Cardiac muscle cell (in vitro differentiated cells and primary cell): ENCODE results near the gene DDX39B. TPM values are rescaled to one million over a fixed set of nuclear protein-coding genes. Genes with fewer than 3 reads are reported as not detected.

Source experiments
- DNase-seq, 2 donors: peaks; one replicate each; pipeline versions ENCODE4 v3.0.0 to v3.0.0-alpha.2; 2010 to 2017; ENCODE audit warnings: low read depth in 1 of 2, low spot score in 1 of 2
- H3K27ac ChIP-seq: fragments of 200-600 bp; sonication (generic); 2 replicates; pipeline ENCODE4 v1.5.1; 2016
- H3K27me3 ChIP-seq: fragments of 200-600 bp; sonication (generic); 2 replicates; pipeline ENCODE4 v1.6.0; 2016; ENCODE audit warnings: control low read depth
- H3K36me3 ChIP-seq: fragments of 200-600 bp; sonication (generic); 2 replicates; pipeline ENCODE4 v1.5.1; 2016; ENCODE audit warnings: control low read depth
- H3K4me1 ChIP-seq: fragments of 200-600 bp; sonication (generic); 2 replicates; pipeline ENCODE4 v1.8.1; 2017; ENCODE audit warnings: low read depth, mild to moderate bottlenecking, mixed run types
- H3K4me3 ChIP-seq: fragments of 200-600 bp; sonication (generic); 2 replicates; pipeline ENCODE4 v1.5.1; 2016; ENCODE audit warnings: mild to moderate bottlenecking
- H3K9me3 ChIP-seq: fragments of 200-600 bp; sonication (generic); 2 replicates; pipeline ENCODE4 v1.5.1; 2017; ENCODE audit warnings: low read depth, mild to moderate bottlenecking, control low read depth
- polyA plus RNA-seq: library from polyadenylated mRNA; unstranded; fragments of >200 nt; fragmentation: Nextera tagmentation; extraction: Ambion mirVana; gene quantifications from 2 replicates; pipeline ENCODE4 v1.2.1, GENCODE V29; 2016
- total RNA-seq: library from RNA; depleted of rRNA; stranded (reverse); fragments of >200 nt; gene quantifications from 2 replicates; pipeline ENCODE4 v1.2.3, GENCODE V29; 2016
- TF ChIP-seq, protein P1 (sequence below): IDR thresholded peaks from 2 replicates; pipeline ENCODE4 v1.5.1; 2012; ENCODE audit warnings: low read depth, mild to moderate bottlenecking, low read length

DDX39B gene
- total and polyA plus RNA-seq, 2 experiments from 2014 or later, result 321 to 371 TPM

DNA sequence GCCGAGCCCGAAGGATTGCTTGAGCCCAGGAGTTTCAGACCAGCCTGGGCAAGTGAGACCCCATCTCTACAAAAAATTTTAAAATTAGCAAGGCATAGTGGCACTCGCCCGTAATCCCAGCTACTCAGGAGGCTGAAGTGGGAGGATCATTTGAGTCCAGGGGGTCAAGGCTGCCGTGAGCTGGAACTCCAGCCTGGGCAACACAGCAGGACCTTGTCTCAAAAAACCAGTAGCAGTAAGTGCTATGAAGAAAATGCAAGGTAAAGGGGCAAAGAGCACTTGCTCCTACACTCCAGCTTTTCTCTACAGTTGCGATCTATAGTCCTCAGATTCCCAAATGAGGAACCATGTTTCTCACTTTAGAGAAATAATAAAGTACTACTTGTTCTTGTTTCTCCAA lies 1.8 kb upstream of the DDX39B start:
- no peak overlapping the region for H3K4me3 ChIP-seq
- TF ChIP-seq, protein P1, sequence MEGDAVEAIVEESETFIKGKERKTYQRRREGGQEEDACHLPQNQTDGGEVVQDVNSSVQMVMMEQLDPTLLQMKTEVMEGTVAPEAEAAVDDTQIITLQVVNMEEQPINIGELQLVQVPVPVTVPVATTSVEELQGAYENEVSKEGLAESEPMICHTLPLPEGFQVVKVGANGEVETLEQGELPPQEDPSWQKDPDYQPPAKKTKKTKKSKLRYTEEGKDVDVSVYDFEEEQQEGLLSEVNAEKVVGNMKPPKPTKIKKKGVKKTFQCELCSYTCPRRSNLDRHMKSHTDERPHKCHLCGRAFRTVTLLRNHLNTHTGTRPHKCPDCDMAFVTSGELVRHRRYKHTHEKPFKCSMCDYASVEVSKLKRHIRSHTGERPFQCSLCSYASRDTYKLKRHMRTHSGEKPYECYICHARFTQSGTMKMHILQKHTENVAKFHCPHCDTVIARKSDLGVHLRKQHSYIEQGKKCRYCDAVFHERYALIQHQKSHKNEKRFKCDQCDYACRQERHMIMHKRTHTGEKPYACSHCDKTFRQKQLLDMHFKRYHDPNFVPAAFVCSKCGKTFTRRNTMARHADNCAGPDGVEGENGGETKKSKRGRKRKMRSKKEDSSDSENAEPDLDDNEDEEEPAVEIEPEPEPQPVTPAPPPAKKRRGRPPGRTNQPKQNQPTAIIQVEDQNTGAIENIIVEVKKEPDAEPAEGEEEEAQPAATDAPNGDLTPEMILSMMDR, result no peak

DNA sequence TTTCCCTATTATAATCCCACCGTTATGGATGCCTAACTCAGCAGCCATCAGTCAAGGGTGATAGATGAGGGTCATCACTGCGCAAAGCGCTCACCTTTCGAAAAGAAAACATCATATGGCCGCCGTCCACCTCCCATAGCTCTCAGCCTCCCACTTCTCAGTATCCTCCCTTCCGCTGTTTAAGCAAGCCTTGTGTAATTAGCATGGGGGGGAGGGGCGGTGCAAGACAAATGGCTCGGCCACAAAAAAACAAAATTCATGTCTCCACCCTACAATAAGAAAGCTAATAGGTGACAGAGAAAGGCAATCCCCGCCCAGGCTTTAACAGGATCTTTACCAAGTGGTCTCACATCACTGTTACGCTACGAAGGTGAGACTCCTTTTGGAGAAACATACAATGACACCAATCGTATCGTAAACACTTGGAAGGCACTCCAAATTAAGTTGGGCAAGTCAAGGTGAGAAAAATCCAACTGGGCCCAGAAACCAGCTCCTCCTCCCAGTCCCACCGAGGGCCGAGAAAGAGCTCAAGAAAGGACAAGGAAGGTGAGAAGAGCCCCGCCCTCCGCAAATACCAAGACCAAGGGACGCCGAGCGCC lies 645 bp downstream of the DDX39B start:
- peaks cover 19% of the 10 kb centered on the region for H3K4me1 ChIP-seq
- H3K4me3 ChIP-seq, result peak overlapping the region; percentile 88
- H3K27ac ChIP-seq, result peak overlapping the region; percentile 98
- DNase-seq, result peak; percentile 42 to 76
- TF ChIP-seq, protein P1, result no peak
- peaks cover 38% of the 10 kb centered on the region for H3K36me3 ChIP-seq
- H3K9me3 ChIP-seq, result no peaks in the 10 kb centered on the region
- H3K27me3 ChIP-seq, result no peaks in the 10 kb centered on the region

More for the DNA sequence above, 1.8 kb upstream of the DDX39B start:
- Histone ChIP-seq H3K9me3 (no peaks in the 10 kb centered on the region), H3K36me3 (peaks cover 17% of the 10 kb centered on the region), H3K27me3 (no peaks in the 10 kb centered on the region), H3K4me1 (peaks cover 25% of the 10 kb centered on the region), H3K27ac (no peak overlapping the region)
- no peak for DNase-seq

DNA sequence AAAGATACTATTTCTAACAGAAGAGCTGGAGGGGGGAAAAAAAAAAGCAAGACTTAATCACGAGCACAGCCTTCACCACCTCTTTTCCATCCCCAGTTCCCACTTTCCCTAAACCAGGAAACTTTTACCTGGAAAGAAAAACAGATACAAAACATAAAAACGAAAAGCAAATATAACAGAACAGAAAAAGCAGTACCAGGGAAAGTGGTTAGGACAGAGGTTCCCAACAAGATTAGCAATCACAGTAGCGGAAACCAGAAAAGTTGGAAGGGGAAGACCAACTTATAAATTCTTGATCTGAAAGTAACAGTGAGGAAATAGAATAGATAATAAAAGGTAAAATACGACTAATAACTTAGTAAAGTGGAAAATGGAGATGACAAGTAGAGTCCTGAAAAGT lies 1.2 kb downstream of the DDX39B start:
- no peaks in the 10 kb centered on the region for H3K27me3 ChIP-seq
- no peak for DNase-seq
- H3K36me3 ChIP-seq, result peaks cover 43% of the 10 kb centered on the region
- peak overlapping the region; percentile 98 for H3K27ac ChIP-seq
- peak overlapping the region; percentile 88 for H3K4me3 ChIP-seq
- H3K4me1 ChIP-seq, result peaks cover 19% of the 10 kb centered on the region
- no peaks in the 10 kb centered on the region for H3K9me3 ChIP-seq
- TF ChIP-seq, protein P1, result no peak

DNA sequence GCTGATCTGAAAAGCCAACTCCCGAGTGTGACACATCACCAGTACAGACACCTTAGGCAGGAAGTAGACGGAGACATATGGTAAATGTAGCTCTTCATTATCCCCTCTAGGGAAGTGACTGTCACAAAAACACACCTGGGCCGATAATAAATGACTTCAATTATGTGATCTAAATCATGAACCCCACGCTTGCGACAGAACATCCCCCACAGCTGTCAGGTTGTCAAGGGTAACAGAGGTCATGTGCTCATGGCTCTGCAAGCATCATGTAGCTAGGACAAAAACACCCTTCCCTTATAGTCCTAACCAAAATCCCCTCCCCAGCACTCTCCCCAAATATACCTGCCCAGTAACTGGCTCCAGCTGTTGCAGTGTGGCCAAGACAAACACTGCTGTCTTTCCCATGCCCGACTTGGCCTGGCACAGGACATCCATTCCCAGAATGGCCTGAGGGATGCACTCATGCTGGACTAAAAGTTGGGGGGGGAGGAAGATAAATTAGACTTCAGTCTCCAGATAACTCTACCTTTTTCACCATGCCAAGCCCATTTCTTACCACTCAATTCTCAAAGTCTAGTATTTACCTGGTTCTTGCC lies 2.9 kb downstream of the DDX39B start:
- no peak overlapping the region for H3K4me3 ChIP-seq
- no peaks in the 10 kb centered on the region for H3K27me3 ChIP-seq
- H3K4me1 ChIP-seq, result peaks cover 19% of the 10 kb centered on the region
- no peaks in the 10 kb centered on the region for H3K9me3 ChIP-seq
- H3K27ac ChIP-seq, result no peak overlapping the region
- DNase-seq, result no peak
- TF ChIP-seq, protein P1, result no peak
- peaks cover 60% of the 10 kb centered on the region for H3K36me3 ChIP-seq

DNA sequence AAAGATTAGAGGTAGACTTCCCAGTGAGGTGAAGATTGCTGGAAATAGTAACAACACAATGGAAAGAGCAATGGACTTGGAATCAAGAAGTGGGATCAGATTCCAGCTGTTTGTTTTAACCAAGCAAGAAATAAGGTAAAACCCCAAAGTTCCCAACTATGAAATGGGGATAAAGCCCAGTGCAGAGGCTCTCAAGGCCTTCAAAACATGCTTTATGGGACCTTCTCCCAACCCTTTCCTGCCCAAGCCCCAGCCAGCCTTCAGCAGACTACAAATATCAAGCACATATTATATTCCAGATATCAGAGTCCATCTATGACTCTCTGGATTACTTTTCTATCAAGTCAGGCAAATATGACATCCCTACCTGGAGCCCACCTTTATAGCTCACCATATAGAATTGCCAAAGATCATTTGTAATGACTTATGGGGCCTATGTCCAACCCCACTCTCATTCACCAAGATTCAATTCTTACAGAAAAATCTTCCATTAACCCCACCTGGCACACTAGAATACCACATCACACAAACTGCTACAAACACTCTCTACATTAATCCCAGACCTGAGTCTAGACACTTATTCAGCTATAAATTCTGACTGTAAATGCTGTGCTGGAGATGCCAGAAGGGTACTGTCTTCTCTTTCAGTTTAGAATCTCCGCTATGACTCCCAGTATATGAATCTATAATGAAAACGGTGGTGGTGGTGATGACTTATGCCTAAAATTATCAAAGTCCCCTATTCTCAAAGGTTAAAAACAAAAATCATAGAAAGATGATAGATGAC lies 6.1 kb downstream of the DDX39B start:
- H3K4me1 ChIP-seq, result peaks cover 15% of the 10 kb centered on the region
- TF ChIP-seq, protein P1, result no peak
- H3K27me3 ChIP-seq, result no peaks in the 10 kb centered on the region
- H3K9me3 ChIP-seq, result no peaks in the 10 kb centered on the region
- DNase-seq, result no peak
- H3K27ac ChIP-seq, result no peak overlapping the region
- H3K36me3 ChIP-seq, result peaks cover 91% of the 10 kb centered on the region
- no peak overlapping the region for H3K4me3 ChIP-seq
